OCI-LY3 (cell line): Measurements from ENCODE around the gene CEMIP.

Experiments
- H2AFZ ChIP-seq: fragments of 200-600, 300-600 bp; shearing (Covaris generic); 2 replicates; pipeline ENCODE4 v1.6.0; 2014; ENCODE audit warnings: antibody characterized with exemption, low read depth, low read length
- H3K27ac ChIP-seq: fragments of 200-600, 300-600 bp; sonication (generic); 2 replicates; pipeline ENCODE4 v1.5.1; 2014; ENCODE audit warnings: mild to moderate bottlenecking, low read length, moderate library complexity, mixed read lengths
- H3K27me3 ChIP-seq: fragments of 200-600, 300-600 bp; sonication (generic); 2 replicates; pipeline ENCODE4 v1.6.1; 2014; ENCODE audit warnings: low read depth, low read length, mixed read lengths
- H3K36me3 ChIP-seq: fragments of 200-600, 300-600 bp; sonication (generic); replicated peaks from 2 replicates; pipeline ENCODE3; 2014; ENCODE audit warnings: low read depth, low read length, mixed read lengths
- H3K4me1 ChIP-seq: fragments of 300-600, 200-600 bp; sonication (generic); 2 replicates; pipeline ENCODE4 v1.6.1; 2014; ENCODE audit warnings: low read length, mixed read lengths
- H3K4me2 ChIP-seq: fragments of 200-600, 300-600 bp; sonication (generic); 2 replicates; pipeline ENCODE4 v1.6.1; 2014; ENCODE audit warnings: low read length, mixed read lengths
- H3K4me3 ChIP-seq: fragments of 300-600, 200-600 bp; sonication (generic); 2 replicates; pipeline ENCODE4 v1.5.1; 2014; ENCODE audit warnings: antibody characterized with exemption, mild to moderate bottlenecking, low read length, moderate library complexity
- H3K79me2 ChIP-seq: fragments of 300-600, 200-600 bp; shearing (Covaris generic); 2 replicates; pipeline ENCODE4 v1.6.1; 2014; ENCODE audit warnings: mild to moderate bottlenecking, low read length, mixed read lengths
- H3K9ac ChIP-seq: fragments of 300-600, 200-600 bp; shearing (Covaris generic); 2 replicates; pipeline ENCODE4 v1.6.0; 2014; ENCODE audit warnings: mild to moderate bottlenecking, low read length, moderate library complexity
- H3K9me3 ChIP-seq: fragments of 200-600, 300-600 bp; shearing (Covaris generic); 2 replicates; pipeline ENCODE4 v1.6.1; 2014; ENCODE audit warnings: low read length, mixed read lengths; ENCODE audit not compliant: insufficient read depth
- H4K20me1 ChIP-seq: fragments of 200-600, 300-600 bp; sonication (generic); 2 replicates; pipeline ENCODE4 v1.6.1; 2016; ENCODE audit warnings: low read length, mixed read lengths; ENCODE audit not compliant: insufficient read depth
- EZH2phosphoT487 ChIP-seq: fragments of 200-600 bp; shearing (Covaris generic); IDR thresholded peaks from 2 replicates; pipeline ENCODE4 v1.6.1; 2018; ENCODE audit warnings: antibody characterized with exemption, mixed run types, low read depth
- TF ChIP-seq, protein P1 (sequence below): fragments of 200-600, 300-600 bp; sonication (generic); IDR thresholded peaks from 2 replicates; pipeline ENCODE4 v1.5.1; 2014; ENCODE audit warnings: antibody characterized with exemption, low read length, low read depth

CEMIP gene

DNA sequence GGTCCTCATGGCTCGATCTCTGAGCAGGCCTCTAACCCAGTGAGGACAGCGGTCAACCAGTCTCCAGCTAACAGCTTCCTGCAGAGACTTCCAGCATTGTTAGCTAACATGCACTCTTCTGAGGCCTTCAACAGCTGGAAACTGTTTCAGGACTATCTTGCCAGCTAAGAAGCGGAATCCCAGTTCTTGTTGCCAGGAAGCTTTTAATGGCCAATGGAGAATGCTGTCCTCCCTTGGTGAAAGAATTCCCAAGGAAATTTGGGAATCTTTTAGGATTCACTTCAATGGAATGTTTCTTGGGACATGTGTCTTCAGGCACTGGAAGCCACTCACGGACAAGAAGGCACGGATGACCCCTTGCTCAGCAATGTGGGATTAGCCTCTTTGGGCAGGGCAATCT lies 91.7 kb downstream of the CEMIP start:
- H3K4me2 ChIP-seq, result no peak overlapping the region
- TF ChIP-seq, protein P1, sequence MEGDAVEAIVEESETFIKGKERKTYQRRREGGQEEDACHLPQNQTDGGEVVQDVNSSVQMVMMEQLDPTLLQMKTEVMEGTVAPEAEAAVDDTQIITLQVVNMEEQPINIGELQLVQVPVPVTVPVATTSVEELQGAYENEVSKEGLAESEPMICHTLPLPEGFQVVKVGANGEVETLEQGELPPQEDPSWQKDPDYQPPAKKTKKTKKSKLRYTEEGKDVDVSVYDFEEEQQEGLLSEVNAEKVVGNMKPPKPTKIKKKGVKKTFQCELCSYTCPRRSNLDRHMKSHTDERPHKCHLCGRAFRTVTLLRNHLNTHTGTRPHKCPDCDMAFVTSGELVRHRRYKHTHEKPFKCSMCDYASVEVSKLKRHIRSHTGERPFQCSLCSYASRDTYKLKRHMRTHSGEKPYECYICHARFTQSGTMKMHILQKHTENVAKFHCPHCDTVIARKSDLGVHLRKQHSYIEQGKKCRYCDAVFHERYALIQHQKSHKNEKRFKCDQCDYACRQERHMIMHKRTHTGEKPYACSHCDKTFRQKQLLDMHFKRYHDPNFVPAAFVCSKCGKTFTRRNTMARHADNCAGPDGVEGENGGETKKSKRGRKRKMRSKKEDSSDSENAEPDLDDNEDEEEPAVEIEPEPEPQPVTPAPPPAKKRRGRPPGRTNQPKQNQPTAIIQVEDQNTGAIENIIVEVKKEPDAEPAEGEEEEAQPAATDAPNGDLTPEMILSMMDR, result no peak
- TF ChIP-seq EZH2phosphoT487, result no peak
- H3K9ac ChIP-seq, result no peak overlapping the region
- H3K4me3 ChIP-seq, result no peak overlapping the region
- H3K27ac ChIP-seq, result no peak overlapping the region
- H3K36me3 ChIP-seq, result no peaks in the 10 kb centered on the region
- no peak overlapping the region for H2AFZ ChIP-seq
- H3K9me3 ChIP-seq, result no peaks in the 10 kb centered on the region
- H3K27me3 ChIP-seq, result peaks cover 7% of the 10 kb centered on the region; the same call in 1 of the 2 replicates
- no peaks in the 10 kb centered on the region for H4K20me1 ChIP-seq
- H3K79me2 ChIP-seq, result no peaks in the 10 kb centered on the region
- peaks cover 3% of the 10 kb centered on the region; the same call in 1 of the 2 replicates for H3K4me1 ChIP-seq

DNA sequence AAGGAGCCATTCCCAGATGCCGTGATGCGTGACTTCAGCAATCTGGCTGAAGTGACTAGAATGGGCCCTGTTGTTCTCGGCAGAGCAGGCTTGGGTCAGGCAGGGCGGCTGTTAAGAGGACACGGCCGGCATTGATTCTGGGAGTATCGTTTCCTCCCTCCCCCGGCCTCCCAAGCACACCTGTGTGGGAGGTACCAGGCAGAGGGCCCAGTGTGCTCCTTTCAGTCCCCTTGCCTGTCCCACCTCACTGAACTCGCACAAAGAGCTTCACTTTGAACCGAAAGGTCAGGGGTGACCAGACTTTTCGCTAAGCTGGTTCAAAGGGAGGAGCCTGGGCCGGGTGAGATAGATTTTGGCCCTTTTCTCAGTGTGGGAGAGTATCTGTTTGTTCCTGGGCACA lies 92.7 kb downstream of the CEMIP start:
- H3K4me2 ChIP-seq, result no peak overlapping the region
- no peaks in the 10 kb centered on the region for H3K79me2 ChIP-seq
- no peaks in the 10 kb centered on the region for H3K9me3 ChIP-seq
- H3K27me3 ChIP-seq, result peaks cover 7% of the 10 kb centered on the region; the same call in 1 of the 2 replicates
- no peak overlapping the region for H3K9ac ChIP-seq
- peaks cover 3% of the 10 kb centered on the region; the same call in 1 of the 2 replicates for H3K4me1 ChIP-seq
- H4K20me1 ChIP-seq, result no peaks in the 10 kb centered on the region
- TF ChIP-seq, protein P1, result no peak
- TF ChIP-seq EZH2phosphoT487, result no peak
- H3K4me3 ChIP-seq, result no peak overlapping the region
- no peak overlapping the region for H3K27ac ChIP-seq
- H3K36me3 ChIP-seq, result no peaks in the 10 kb centered on the region
- no peak overlapping the region for H2AFZ ChIP-seq

DNA sequence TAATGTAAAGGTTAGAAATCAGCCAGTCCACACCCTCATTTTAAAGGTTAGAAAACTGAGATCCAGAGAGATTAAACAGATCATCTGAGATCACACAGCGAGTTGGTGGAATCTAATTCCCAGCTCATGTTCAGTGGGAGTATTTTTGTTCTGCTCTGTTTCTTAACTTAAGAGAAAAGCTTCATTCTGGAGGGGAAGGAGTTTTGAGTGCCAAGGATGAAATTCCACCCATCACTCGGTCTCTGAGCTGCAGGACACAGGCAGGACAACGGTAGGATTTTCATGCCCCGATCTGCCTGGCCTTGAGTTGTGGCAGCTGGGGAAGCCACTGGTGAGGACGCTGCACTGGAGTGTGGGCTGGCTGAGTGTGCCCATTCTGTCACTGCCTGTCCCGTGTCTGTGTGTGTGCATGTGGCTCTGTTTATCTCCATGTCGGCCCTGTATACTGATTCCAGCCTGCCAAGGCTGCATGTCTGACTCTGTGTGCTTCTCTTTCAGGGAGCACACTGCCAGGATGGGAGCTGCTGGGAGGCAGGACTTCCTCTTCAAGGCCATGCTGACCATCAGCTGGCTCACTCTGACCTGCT lies 94.3 kb downstream of the CEMIP start:
- Histone ChIP-seq H3K36me3 (no peaks in the 10 kb centered on the region), H3K9me3 (no peaks in the 10 kb centered on the region), H3K4me1 (peaks cover 14% of the 10 kb centered on the region), H3K4me2 (no peak overlapping the region), H3K9ac (no peak overlapping the region), H3K79me2 (no peaks in the 10 kb centered on the region), H3K27ac (no peak overlapping the region), H3K27me3 (peaks cover 7% of the 10 kb centered on the region; the same call in 1 of the 2 replicates), H4K20me1 (no peaks in the 10 kb centered on the region), H2AFZ (no peak overlapping the region), H3K4me3 (no peak overlapping the region)
- TF ChIP-seq, protein P1, result no peak
- no peak for TF ChIP-seq EZH2phosphoT487

DNA sequence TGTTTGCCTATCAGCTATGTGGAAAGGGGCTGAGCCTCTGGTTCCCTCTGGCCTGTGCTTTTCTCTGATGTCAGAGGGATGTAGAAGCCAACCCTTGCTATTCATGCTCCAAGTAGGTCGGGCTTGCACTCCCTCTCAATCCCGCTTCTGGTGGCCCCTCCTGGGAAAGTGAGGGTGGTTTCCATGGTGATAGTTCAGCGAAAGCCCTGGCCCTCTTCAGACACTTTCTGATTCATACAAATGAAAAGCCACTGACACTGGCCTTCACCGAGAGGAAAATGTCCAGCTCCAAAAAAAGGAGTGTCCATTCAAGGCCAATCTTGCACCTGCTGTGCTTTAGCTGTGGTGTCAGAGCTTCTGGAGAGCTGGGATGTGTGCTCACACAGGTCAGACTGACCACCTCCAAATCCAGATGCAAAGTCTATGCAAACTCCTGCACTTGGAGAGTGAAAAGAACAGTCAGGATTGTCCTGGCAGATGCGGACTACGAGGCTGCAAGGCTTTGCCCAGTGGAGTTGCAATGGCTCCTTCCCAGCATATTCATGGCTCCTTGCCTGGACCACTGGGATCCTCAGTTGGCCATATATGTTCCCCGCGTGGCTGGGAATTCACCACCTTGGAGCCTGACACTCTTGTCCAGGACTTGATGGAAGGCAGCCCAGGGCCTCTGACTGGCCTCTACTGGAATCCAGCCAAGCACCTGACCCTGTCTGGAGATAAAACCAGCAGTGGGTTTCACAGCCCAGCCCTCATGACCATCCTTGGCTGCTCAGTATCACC lies 96.6 kb downstream of the CEMIP start:
- no peak overlapping the region for H3K4me3 ChIP-seq
- no peaks in the 10 kb centered on the region for H3K36me3 ChIP-seq
- no peaks in the 10 kb centered on the region for H3K27me3 ChIP-seq
- H3K9me3 ChIP-seq, result no peaks in the 10 kb centered on the region
- no peak overlapping the region for H3K9ac ChIP-seq
- no peaks in the 10 kb centered on the region for H3K79me2 ChIP-seq
- no peak for TF ChIP-seq EZH2phosphoT487
- TF ChIP-seq, protein P1, result no peak
- no peak overlapping the region for H3K4me2 ChIP-seq
- peaks cover 21% of the 10 kb centered on the region for H3K4me1 ChIP-seq
- no peaks in the 10 kb centered on the region for H4K20me1 ChIP-seq
- no peak overlapping the region for H3K27ac ChIP-seq
- no peak overlapping the region for H2AFZ ChIP-seq
